CD14-positive monocyte (primary cell): ENCODE measurements around the gene ATP13A3. TPM values are rescaled to one million over a fixed set of nuclear protein-coding genes. Genes with fewer than 3 reads are reported as not detected.

ENCODE experiments used
- DNase-seq, 3 donors: peaks; one replicate each; pipeline ENCODE4 v3.0.0-alpha.2; 2011 to 2022
- H2AFZ ChIP-seq: 2 replicates; pipeline ENCODE4 v1.6.0; 2012; ENCODE audit warnings: mild to moderate bottlenecking, low read depth, low read length, inconsistent platforms; ENCODE audit not compliant: insufficient read depth, poor library complexity, severe bottlenecking
- H3K27ac ChIP-seq, 2 donors: 1 replicate in 1 of 2; 2 replicates in 1 of 2; pipeline ENCODE4 v1.5.1; 2012 to 2013; ENCODE audit warnings: low read length in 2 of 2, control low read depth in 1 of 2, inconsistent platforms in 1 of 2, low read depth in 1 of 2, mild to moderate bottlenecking in 1 of 2
- H3K27me3 ChIP-seq, 2 donors: one replicate each; pipeline versions ENCODE4 v1.6.0 to v1.6.1; 2011 to 2013; ENCODE audit warnings: low read length in 2 of 2; ENCODE audit not compliant: control insufficient read depth in 2 of 2, insufficient read depth in 2 of 2
- H3K36me3 ChIP-seq, 2 donors: replicated peaks in 1 of 2; 1 replicate in 1 of 2; 2 replicates in 1 of 2; pipeline versions ENCODE4 v1.5.1 to v1.6.1; 2012 to 2013; ENCODE audit warnings: low read length in 2 of 2, control low read depth in 1 of 2, inconsistent platforms in 1 of 2, mild to moderate bottlenecking in 1 of 2; ENCODE audit not compliant: insufficient read depth in 2 of 2, control insufficient read depth in 1 of 2
- H3K4me1 ChIP-seq, 2 donors: 1 replicate in 1 of 2; 2 replicates in 1 of 2; pipeline versions ENCODE4 v1.5.1 to v1.6.1; 2012 to 2013; ENCODE audit warnings: low read length in 2 of 2, control low read depth in 1 of 2, inconsistent platforms in 1 of 2, mild to moderate bottlenecking in 1 of 2, moderate library complexity in 1 of 2; ENCODE audit not compliant: insufficient read depth in 2 of 2, control insufficient read depth in 1 of 2
- H3K4me2 ChIP-seq: replicated peaks from 2 replicates; pipeline ENCODE3; 2012; ENCODE audit warnings: low read length, moderate library complexity, mild to moderate bottlenecking; ENCODE audit not compliant: poor library complexity, severe bottlenecking; ENCODE audit errors: extremely low read depth
- H3K4me3 ChIP-seq, 3 experiments: fragments of 200-600 bp in 1 of 3; sonication (generic) in 1 of 3; replicated peaks in 1 of 3; 1 replicate in 2 of 3; 2 replicates in 1 of 3; pipeline ENCODE4 v1.5.1; 2011 to 2013; ENCODE audit warnings: low read length in 3 of 3, mild to moderate bottlenecking in 3 of 3, control low read depth in 2 of 3, low read depth in 2 of 3, inconsistent platforms in 1 of 3, moderate library complexity in 1 of 3
- H3K79me2 ChIP-seq: 2 replicates; pipeline ENCODE4 v1.6.0; 2012; ENCODE audit warnings: mild to moderate bottlenecking, control low read depth, inconsistent platforms, low read length, moderate library complexity; ENCODE audit not compliant: insufficient read depth
- H3K9ac ChIP-seq: 2 replicates; pipeline ENCODE4 v1.6.0; 2017; ENCODE audit warnings: low read length, mild to moderate bottlenecking; ENCODE audit not compliant: insufficient read depth, poor library complexity, severe bottlenecking
- H3K9me3 ChIP-seq, 2 donors: replicated peaks in 1 of 2; 1 replicate in 1 of 2; 2 replicates in 1 of 2; pipeline versions ENCODE4 v1.5.1 to v1.6.1; 2012 to 2013; ENCODE audit warnings: low read length in 2 of 2, control low read depth in 1 of 2; ENCODE audit not compliant: control insufficient read depth in 1 of 2, insufficient read depth in 1 of 2
- H4K20me1 ChIP-seq: 2 replicates; pipeline ENCODE4 v1.6.0; 2012; ENCODE audit warnings: mild to moderate bottlenecking, low read length, control low read depth, moderate library complexity; ENCODE audit not compliant: insufficient read depth
- H3K27ac Mint-ChIP-seq, 7 donors: one replicate each; pipeline ENCODE4 v1.8.0; 2020; ENCODE audit warnings: mild to moderate bottlenecking in 7 of 7, mixed read lengths in 7 of 7, moderate library complexity in 6 of 7, inconsistent platforms in 2 of 7
- H3K27me3 Mint-ChIP-seq, 3 donors: one replicate each; pipeline ENCODE4 v1.8.0; 2021 to 2022; ENCODE audit warnings: low read depth in 3 of 3, mild to moderate bottlenecking in 3 of 3, mixed read lengths in 3 of 3, moderate library complexity in 3 of 3, inconsistent platforms in 1 of 3
- H3K36me3 Mint-ChIP-seq, 2 donors: one replicate each; pipeline ENCODE4 v1.8.0; 2020; ENCODE audit warnings: mixed read lengths in 2 of 2, inconsistent platforms in 1 of 2, mild to moderate bottlenecking in 1 of 2
- H3K4me1 Mint-ChIP-seq: one replicate; pipeline ENCODE4 v1.8.0; 2020; ENCODE audit warnings: mild to moderate bottlenecking, mixed read lengths
- H3K4me3 Mint-ChIP-seq, 2 donors: one replicate each; pipeline ENCODE4 v1.8.0; 2020; ENCODE audit warnings: mild to moderate bottlenecking in 2 of 2, mixed read lengths in 2 of 2, moderate library complexity in 1 of 2
- H3K9me3 Mint-ChIP-seq, 7 donors: one replicate each; pipeline ENCODE4 v1.8.0; 2020 to 2022; ENCODE audit warnings: mixed read lengths in 7 of 7, mild to moderate bottlenecking in 6 of 7, moderate library complexity in 6 of 7, inconsistent platforms in 2 of 7
- WGBS: methylation state at CpG from one replicate; pipeline ENCODE4 v1.1.5; 2013; ENCODE audit warnings: missing lambda C conversion rate; ENCODE audit not compliant: insufficient coverage; 5-methylcytosine and 5-hydroxymethylcytosine counted together
- intact Hi-C, 2 donors: fragments of 100-400 bp; cut with micrococcal nuclease; formaldehyde crosslinking; loops; one replicate each; pipeline versions ENCODE4 v1.15.0 to v1.15.1; 2023
- polyA plus RNA-seq, 3 donors: library from polyadenylated mRNA; depleted of rRNA in 1 of 3; unstranded in 2 of 3; stranded (reverse) in 1 of 3; fragments of 300-500 nt in 2 of 3; fragments of >200 nt in 1 of 3; fragmentation: Illumina TruSeq in 2 of 3; gene quantifications; 1 replicate in 2 of 3; 2 replicates in 1 of 3; pipeline ENCODE4 v1.2.3, GENCODE V29; 2012 to 2021
- TF ChIP-seq, protein P1 (sequence below): fragments of 200-600 bp; IDR thresholded peaks from one replicate; pipeline ENCODE4 v1.8.0; 2022; ENCODE audit warnings: antibody characterized with exemption, mild to moderate bottlenecking

Gene ATP13A3
- polyA plus RNA-seq, 3 donors: 4.7 to 19.5 (median 5.2) TPM

DNA sequence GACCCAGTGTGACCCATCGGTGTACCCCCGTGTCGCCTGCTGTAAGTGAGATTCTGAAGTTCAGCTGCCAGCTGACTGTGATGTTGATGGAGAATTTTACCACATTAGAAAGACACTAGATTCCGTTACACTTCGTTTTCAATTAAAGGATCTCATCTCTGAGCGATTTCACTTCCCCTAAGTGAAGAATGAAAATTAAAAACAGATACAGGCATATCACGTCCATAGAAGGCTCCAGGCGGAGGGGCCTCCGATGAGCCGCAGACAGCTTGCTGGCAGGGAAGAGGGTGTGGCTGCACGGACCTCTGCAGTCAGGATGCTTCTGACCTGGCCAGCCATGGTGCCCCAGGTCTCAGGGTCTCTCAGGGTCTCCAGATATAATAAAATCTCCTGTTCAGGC, 129.1 kb downstream of the ATP13A3 start:
- Histone ChIP-seq H3K27ac (no peak overlapping the region), H3K9me3 (no peaks in the 10 kb centered on the region), H3K79me2 (no peaks in the 10 kb centered on the region), H2AFZ (no peak overlapping the region), H3K9ac (no peak overlapping the region), H3K4me2 (no peak overlapping the region), H3K4me3 (no peak overlapping the region), H3K27me3 (no peaks in the 10 kb centered on the region), H3K36me3 (no peaks in the 10 kb centered on the region), H4K20me1 (no peaks in the 10 kb centered on the region), H3K4me1 (no peaks in the 10 kb centered on the region)
- Mint-ChIP-seq H3K27ac (no peak overlapping the region), H3K36me3 (no peaks in the 10 kb centered on the region), H3K4me1 (no peaks in the 10 kb centered on the region), H3K9me3 (peaks cover 0 to 3% (median 0%) of the 10 kb centered on the region in 7 donors), H3K4me3 (no peak overlapping the region), H3K27me3 (peaks cover 5 to 9% (median 9%) of the 10 kb centered on the region in 3 donors)
- no peak for DNase-seq
- TF ChIP-seq, protein P1, sequence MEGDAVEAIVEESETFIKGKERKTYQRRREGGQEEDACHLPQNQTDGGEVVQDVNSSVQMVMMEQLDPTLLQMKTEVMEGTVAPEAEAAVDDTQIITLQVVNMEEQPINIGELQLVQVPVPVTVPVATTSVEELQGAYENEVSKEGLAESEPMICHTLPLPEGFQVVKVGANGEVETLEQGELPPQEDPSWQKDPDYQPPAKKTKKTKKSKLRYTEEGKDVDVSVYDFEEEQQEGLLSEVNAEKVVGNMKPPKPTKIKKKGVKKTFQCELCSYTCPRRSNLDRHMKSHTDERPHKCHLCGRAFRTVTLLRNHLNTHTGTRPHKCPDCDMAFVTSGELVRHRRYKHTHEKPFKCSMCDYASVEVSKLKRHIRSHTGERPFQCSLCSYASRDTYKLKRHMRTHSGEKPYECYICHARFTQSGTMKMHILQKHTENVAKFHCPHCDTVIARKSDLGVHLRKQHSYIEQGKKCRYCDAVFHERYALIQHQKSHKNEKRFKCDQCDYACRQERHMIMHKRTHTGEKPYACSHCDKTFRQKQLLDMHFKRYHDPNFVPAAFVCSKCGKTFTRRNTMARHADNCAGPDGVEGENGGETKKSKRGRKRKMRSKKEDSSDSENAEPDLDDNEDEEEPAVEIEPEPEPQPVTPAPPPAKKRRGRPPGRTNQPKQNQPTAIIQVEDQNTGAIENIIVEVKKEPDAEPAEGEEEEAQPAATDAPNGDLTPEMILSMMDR: no peak
- 93% methylated on average over 4 of the region's 11 CpGs for WGBS
- intact Hi-C loops: no loop called here

DNA sequence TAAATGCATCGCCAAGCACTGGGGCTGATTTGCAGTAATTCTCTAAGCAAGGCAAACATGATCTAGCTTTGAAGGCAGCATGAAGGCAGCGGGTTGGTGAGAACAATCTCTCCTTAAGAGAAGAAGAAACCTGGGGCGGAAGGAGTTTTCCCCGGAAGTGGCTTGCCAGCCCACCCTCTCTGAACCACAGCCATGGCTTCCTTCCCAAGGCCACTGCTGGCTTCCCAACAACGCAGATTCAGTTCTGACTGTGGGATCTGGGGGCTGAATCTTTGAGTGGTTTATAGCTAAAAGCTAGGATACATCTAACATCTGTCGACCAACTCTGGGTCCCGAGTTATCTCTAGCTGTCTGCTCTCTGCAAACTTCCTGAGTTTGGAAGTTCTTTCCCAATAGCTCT, 131.4 kb downstream of the ATP13A3 start:
- H3K4me1 ChIP-seq: no peaks in the 10 kb centered on the region
- Mint-ChIP-seq H3K27ac (no peak overlapping the region), H3K4me1 (no peaks in the 10 kb centered on the region), H3K9me3 (peaks cover 0 to 3% (median 0%) of the 10 kb centered on the region in 7 donors), H3K4me3 (no peak overlapping the region), H3K36me3 (no peaks in the 10 kb centered on the region), H3K27me3 (peaks cover 2 to 7% (median 5%) of the 10 kb centered on the region in 3 donors)
- no peak overlapping the region for H2AFZ ChIP-seq
- DNase-seq: no peak
- no peaks in the 10 kb centered on the region for H3K36me3 ChIP-seq
- TF ChIP-seq, protein P1: no peak
- no peaks in the 10 kb centered on the region for H4K20me1 ChIP-seq
- H3K4me3 ChIP-seq: no peak overlapping the region
- no peak overlapping the region for H3K4me2 ChIP-seq
- 69% methylated on average over 4 of the region's 7 CpGs for WGBS
- no peak overlapping the region for H3K27ac ChIP-seq
- no peaks in the 10 kb centered on the region for H3K9me3 ChIP-seq
- intact Hi-C loops: no loop called here
- H3K79me2 ChIP-seq: no peaks in the 10 kb centered on the region
- H3K9ac ChIP-seq: no peak overlapping the region
- no peaks in the 10 kb centered on the region for H3K27me3 ChIP-seq
